ENCODE measurements around the gene S100A6.
"Not testable (repeated sequence)": the region's sequence is repeated elsewhere in the genome, so short reads cannot be mapped to it uniquely, and the experiment has no call there.

The S100A6 gene

GRCh38 chr1:153565529-153566374 is 30.0 kb upstream of the S100A6 start, which contains the start of gene S100A2:
Gene S100A2, minus strand, starts transcription at chr1:153565844. Its CDS starts 1,967 bp downstream, at chr1:153563877.
- peak in 1 of 56 donors; percentile 61 for DNase-seq

GRCh38 chr1:153563991-153564390 is 28.2 kb upstream of the S100A6 start:
- DNase-seq, result no peak

DNA sequence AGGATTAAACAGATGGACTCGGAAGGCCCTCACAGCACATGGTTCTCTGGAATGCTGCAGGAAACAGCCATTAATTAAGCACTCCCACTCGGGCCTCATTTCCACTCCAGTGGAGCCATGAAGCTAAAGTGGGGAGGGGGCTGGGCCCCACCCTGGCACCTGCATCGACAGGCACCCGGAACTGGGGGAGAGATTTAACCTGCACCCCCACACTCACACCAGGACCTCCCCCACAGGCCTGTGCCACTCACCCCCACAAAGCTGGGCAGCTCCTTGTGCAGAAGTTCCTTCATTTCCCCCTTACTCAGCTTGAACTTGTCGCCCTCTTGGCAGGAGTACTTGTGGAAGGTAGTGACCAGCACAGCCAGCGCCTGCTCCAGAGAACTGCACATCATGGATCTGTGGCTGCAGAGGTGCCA is 27.7 kb upstream of the S100A6 start:
- no peak for DNase-seq

DNA sequence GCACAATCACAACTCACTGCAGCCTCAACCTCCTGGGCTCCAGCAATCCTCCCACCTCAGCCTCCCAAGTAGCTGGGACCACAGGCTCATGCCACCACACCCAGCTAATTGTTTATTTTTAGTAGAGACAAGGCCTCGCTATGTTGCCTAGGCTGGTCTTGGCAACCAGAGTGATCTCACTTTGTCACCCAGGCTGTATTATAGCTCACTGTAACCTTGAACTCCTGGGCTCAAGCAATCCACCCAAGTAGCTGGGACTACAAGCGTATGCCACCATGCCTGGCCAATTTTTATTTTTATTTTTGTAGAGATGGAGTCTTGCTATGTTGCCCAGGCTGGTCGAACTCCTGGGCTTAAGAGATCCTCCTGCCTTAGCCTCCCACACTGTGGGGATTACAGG is 26.2 kb upstream of the S100A6 start:
- not testable (repeated sequence) for DNase-seq

GRCh38 chr1:153561466-153561985 is 25.7 kb upstream of the S100A6 start:
- no peak for DNase-seq

DNA sequence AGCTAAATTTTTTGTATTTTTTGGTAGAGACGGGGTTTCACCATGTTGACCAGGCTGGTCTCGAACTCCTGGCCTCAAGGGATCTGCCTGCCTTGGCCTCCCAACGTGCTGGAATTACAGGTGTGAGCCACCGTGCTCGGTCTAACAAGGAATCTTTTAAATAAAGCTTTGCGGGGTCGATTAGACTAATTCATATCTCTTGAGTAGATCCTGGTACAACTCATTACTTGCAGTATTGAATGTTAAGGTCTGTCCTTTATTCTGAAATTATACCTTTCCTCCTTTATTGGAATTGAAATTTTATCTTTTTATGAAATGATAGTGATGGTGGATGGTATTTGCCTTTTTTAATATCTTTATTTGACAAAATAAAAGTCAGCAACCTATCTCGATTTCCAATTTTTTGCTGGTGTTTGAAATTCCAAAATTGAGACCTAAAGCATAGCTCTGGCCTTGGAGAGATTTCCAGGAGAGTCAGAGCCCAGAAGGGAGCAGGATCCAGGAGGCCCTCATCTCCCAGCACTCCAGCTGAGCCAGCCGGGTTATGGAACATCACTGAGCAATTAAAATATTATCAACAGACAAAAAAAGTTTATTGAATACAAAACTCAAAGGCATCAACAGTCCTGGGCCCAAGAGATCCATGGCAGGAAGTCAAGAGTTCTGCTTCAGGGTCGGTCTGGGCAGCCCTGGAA is 25.1 kb upstream of the S100A6 start:
- DNase-seq, result no peak

DNA sequence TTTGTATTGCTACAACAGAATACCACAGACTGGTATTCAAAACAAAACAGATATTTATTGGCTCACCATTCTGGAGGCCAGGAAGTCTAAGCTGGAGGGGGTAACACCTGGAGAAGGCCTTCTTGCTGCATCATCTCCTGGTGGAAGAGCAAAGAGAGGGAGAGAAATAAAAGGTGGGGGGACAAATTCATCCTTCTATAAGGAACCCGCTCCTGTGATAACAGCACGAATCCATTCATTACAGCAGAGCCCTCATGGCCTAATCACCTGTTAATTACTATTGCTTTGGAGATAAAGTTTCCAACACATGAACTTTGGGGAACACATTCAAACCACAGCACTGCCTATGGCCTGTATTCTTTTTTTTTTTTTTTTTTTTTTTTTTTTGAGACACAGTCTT is 24.4 kb upstream of the S100A6 start:
- no peak for DNase-seq

DNA sequence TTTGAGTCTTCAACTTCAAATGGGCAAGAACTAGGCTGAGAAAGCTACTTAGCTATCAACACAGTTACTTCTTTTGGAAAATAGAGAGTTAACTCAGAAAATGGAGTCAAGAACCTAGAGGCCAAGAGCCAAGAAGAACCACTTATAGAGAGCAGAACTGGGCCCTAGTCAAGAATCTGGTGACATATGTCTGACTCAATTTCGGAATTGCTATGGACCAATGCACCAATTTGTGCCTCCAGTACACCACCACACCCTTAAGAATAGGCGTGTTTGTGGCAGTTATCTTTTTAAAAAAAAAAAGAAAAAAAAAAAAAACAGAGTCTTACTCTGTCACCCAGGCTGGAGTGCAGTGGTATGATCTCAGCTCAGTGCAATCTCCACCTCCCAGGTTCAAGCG is 22.1 kb upstream of the S100A6 start:
- no peak for DNase-seq

GRCh38 chr1:153556348-153556747 is 20.6 kb upstream of the S100A6 start:
- no peak for DNase-seq

DNA sequence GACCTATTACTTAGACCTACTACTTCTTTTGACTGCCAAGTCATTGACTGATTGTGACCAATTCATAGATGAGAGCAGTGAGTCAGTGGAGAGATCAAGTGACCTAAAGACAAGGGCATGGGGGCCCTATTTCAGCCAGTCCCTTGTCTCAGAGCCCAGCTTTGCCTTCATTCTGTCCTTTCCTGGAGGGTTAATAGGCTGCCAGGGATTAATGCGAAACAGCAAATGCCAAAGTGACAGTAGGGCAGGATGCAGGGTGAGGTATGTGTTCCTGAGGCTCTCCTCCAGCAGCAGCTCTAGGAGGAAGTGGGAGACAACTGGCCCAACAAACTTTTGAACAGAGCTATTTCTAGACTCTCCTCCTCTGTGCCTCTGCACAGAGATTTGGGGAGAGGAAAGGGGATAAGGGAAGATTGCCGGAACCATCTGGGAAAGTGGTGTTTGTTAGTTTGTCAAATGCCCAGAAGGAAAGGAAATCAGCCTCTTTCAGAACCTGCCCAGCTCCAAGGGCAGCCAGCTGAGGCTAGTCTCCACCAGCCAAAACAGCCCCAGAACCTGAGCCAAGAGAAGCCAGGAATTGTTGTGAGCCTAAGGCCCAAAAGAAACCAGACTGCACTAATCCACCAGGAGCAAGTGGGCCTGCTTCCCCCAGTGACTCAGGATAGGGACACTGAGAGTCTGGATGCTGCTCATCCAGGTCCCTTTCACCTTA is 18.2 kb upstream of the S100A6 start:
- DNase-seq, result peak in 1 of 56 donors; percentile 5

GRCh38 chr1:153553096-153553495 is 17.3 kb upstream of the S100A6 start:
- no peak for DNase-seq

DNA sequence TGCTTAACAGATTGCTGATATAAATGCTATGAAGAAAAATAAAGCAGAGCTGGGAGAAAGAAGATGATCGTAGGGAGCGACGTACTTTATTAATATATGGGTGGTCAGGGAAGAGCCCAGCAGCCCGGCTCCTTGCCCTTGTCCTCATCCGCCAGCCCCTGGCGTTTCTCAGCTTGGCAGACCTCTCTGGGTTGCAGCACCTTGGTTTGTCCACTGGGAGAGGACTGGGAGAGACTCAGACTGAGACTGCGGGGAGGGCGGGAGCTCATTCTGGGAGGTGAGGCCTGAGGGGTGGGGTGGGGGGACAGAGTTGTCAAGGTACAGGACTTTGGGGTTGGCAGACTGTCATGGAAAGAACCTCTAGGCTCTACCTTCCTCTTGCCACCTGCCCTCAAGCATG is 16.5 kb upstream of the S100A6 start:
- no peak for DNase-seq

DNA sequence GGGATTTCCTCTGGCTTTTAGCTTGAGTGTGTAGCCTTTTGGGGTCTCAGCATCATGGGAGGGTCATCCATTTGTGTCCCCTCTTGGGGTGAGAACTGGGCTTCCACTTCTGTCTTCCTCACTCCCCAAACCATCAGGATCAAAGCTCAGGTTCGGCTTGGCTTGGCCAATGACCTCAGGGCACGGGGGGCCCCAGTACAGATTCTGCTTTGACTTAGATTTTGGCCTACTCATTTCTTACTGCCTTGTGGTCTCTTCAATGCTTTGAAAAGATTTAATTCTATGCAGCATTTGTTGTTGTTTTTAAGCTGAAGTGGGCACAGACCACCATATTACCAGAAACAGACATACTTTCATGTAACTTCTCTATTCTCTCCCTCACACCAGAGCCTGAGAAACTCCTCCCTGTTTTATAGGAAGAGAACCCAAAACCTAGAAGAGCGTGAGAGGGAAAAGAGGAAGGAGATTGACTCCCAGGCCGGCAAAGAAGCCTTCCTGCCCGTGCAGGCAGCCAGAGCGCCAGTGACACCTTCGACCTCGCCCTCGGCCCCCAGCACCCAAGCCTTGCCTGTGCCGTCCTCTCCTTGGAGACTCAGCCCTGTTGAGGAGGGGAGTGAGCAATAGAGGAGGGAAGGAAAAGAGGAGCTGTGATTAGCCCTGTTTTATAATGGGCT is 15.2 kb upstream of the S100A6 start:
- DNase-seq, result no peak

GRCh38 chr1:153550398-153550758 is 14.6 kb upstream of the S100A6 start:
- DNase-seq, result no peak

GRCh38 chr1:153549741-153550397 is 14.1 kb upstream of the S100A6 start:
- no peak for DNase-seq

- DNase-seq, result peak in 5 of 56 donors; percentile 8 to 60 (median 31)
These were observed 13.2 kb upstream of the S100A6 start, which contains the start of gene S100A3 for GRCh38 chr1:153548722-153549688. Gene S100A3, minus strand, starts transcription at chr1:153549258. Its CDS starts 773 bp downstream, at chr1:153548485.

DNA sequence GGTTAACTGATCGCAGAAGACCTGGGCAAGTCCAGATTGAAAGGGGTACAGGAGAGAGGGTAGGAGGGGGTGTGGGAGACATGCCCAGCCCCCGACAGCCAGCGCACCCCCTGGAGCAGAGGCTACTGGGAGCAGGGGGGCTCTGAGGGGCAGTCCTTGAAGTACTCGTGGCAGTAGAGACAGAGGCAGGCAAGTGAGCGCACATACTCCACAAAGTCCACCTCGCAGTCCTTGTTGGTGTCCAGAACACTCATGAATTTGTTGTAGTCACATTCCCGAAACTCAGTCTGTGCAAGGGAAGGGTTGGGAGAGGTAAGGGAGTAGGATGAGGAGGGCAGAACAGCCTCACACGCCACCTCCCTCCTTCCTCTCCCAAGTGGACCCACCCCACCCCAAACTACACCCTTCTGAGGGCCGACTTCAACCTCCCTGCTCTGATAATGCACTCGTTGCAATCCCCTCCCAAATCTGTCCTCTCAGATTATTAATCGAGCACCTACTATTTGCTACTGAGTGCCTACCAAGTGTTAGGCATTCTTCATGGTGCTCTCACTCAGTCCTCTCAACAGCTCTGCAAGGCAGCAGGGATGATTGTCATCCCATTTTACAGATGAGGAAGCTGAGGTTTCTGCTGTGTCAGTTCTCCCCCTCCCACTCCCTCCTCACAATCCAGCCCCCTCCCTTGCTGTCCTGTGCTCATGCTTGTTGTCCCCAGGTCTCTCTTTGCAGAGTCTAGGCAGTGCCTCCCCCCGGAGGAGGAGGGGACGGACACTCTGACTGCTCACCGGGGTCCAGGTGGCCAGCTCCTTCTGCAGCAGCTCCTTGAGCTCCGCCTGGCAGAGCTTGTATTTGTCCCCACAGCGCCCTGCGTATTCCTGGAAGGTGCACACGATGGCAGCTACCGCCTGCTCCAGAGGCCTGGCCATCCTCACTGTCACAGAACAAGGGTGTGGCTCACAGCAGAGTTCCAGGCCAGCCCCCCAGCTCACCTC is 12.1 kb upstream of the S100A6 start:
- DNase-seq, result no peak

All from nucleus accumbens (tissue), 56 donors.